T-helper 2 cell (primary cell): ENCODE data around the gene GIMD1.
"Not testable (repeated sequence)": the region's sequence is repeated elsewhere in the genome, so short reads cannot be mapped to it uniquely, and the experiment has no call there.

Source experiments
- DNase-seq, 5 experiments: peaks; one replicate each; pipeline versions ENCODE4 v3.0.0 to v3.0.0-alpha.2; 2012 to 2022
- total RNA-seq, 2 donors: gene quantifications; one replicate each; lab custom pipeline; 2026; lab: John Stamatoyannopoulos, UW

The GIMD1 gene
- total RNA-seq, result 0 reads per million in 2 donors

- DNase-seq, result no peak
These were observed at the start of gene GIMD1 for GRCh38 chr4:106368678-106369077. TSS of gene GIMD1 (minus strand) at chr4:106368778. CDS start at chr4:106367435, 1,343 bp downstream.

GRCh38 chr4:106414366-106414765, 45.8 kb upstream of the GIMD1 start:
- no peak for DNase-seq

- DNase-seq, result no peak
These were observed 41.6 kb upstream of the GIMD1 start for GRCh38 chr4:106409901-106410889.

- not testable (repeated sequence) for DNase-seq
These were observed 39.4 kb upstream of the GIMD1 start for GRCh38 chr4:106408004-106408403.

- no peak for DNase-seq
These were observed 32.6 kb upstream of the GIMD1 start for GRCh38 chr4:106401157-106401556.

- DNase-seq, result not testable (repeated sequence)
These were observed 30.3 kb upstream of the GIMD1 start for GRCh38 chr4:106398898-106399297.

GRCh38 chr4:106395582-106395981, 27.0 kb upstream of the GIMD1 start:
- no peak for DNase-seq

GRCh38 chr4:106385853-106386393, 17.3 kb upstream of the GIMD1 start:
- DNase-seq, result no peak

- DNase-seq, result no peak
These were observed 16.3 kb upstream of the GIMD1 start for GRCh38 chr4:106384878-106385277.

GRCh38 chr4:106380179-106380578, 11.6 kb upstream of the GIMD1 start:
- DNase-seq, result no peak

GRCh38 chr4:106373026-106373425, 4.4 kb upstream of the GIMD1 start:
- DNase-seq, result no peak

- DNase-seq, result no peak
These were observed 2.6 kb upstream of the GIMD1 start for GRCh38 chr4:106371161-106371560.

GRCh38 chr4:106370214-106370613, 1.6 kb upstream of the GIMD1 start:
- no peak for DNase-seq

GRCh38 chr4:106369456-106370060, 980 bp upstream of the GIMD1 start:
- DNase-seq, result peak in 1 of 5 experiments; percentile 67

- no peak for DNase-seq
These were observed 1.5 kb downstream of the GIMD1 start for GRCh38 chr4:106367072-106367471.

- DNase-seq, result no peak
These were observed 2.6 kb downstream of the GIMD1 start for GRCh38 chr4:106366026-106366425.

- DNase-seq, result no peak
These were observed 3.0 kb downstream of the GIMD1 start for GRCh38 chr4:106365613-106366012.

- DNase-seq, result no peak
These were observed 4.3 kb downstream of the GIMD1 start for GRCh38 chr4:106364282-106364681.

GRCh38 chr4:106362086-106362825, 6.3 kb downstream of the GIMD1 start:
- DNase-seq, result no peak

GRCh38 chr4:106358899-106359298, 9.7 kb downstream of the GIMD1 start:
- DNase-seq, result no peak

- DNase-seq, result no peak
These were observed 13.4 kb downstream of the GIMD1 start for GRCh38 chr4:106355193-106355592.

- DNase-seq, result no peak
These were observed 14.8 kb downstream of the GIMD1 start for GRCh38 chr4:106353786-106354185.

GRCh38 chr4:106351016-106351415, 17.6 kb downstream of the GIMD1 start:
- no peak for DNase-seq
